ENCODE results near the gene MRPL23.

Gene MRPL23

DNA sequence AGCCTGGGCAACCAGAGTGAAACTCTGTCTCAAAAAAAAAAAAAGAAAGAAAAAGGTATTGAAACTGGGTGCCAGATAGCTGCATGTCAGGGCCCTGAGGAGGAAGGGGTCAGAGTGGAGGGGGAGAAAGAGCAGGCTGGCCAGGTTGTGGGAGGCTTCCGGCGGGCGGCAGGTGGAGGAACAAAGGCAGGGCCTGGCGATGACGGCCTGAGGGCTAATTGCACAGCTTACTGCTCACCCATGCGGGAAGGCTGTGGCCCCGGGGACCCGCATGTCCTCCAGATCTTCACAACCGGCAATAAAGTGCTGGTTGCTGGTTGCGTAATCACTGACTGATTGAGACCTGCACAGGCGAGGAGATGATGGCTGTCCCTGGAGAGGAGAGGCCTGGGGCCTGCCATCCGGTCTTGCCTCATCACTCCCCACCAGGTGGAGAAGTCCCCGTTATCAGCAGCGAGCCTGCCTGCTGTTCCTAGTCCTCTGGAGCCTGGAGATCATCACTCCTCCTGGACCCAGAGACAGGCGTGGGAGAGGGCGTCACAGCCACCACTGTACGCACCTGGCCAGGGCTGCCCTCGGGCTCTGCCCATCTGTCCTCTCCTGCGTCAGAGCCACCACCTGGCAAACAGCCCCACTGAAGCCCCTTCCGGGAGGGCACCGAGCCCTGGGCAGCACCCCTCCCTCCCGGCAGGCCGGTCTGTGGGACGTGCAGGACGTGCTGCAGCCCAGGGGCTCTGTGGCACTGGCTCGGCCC is 31.8 kb downstream of the MRPL23 start:
- TF ChIP-seq SIN3A (IDR thresholded peaks at IDR 0.05; ENCODE audit: borderline replicate concordance, insufficient read depth, low read length) (no peak), POLR2AphosphoS5 (IDR thresholded peaks at IDR 0.05; ENCODE audit: low read depth, low read length) (no peak), FOXP2 (optimal IDR thresholded peaks at IDR 0.05; ENCODE audit: borderline replicate concordance, extremely low read depth, extremely low read length, insufficient read depth) (no peak), TAF1 (IDR thresholded peaks at IDR 0.05; ENCODE audit: borderline replicate concordance, insufficient read depth, low read length) (no peak)
- TF ChIP-seq, protein P1, sequence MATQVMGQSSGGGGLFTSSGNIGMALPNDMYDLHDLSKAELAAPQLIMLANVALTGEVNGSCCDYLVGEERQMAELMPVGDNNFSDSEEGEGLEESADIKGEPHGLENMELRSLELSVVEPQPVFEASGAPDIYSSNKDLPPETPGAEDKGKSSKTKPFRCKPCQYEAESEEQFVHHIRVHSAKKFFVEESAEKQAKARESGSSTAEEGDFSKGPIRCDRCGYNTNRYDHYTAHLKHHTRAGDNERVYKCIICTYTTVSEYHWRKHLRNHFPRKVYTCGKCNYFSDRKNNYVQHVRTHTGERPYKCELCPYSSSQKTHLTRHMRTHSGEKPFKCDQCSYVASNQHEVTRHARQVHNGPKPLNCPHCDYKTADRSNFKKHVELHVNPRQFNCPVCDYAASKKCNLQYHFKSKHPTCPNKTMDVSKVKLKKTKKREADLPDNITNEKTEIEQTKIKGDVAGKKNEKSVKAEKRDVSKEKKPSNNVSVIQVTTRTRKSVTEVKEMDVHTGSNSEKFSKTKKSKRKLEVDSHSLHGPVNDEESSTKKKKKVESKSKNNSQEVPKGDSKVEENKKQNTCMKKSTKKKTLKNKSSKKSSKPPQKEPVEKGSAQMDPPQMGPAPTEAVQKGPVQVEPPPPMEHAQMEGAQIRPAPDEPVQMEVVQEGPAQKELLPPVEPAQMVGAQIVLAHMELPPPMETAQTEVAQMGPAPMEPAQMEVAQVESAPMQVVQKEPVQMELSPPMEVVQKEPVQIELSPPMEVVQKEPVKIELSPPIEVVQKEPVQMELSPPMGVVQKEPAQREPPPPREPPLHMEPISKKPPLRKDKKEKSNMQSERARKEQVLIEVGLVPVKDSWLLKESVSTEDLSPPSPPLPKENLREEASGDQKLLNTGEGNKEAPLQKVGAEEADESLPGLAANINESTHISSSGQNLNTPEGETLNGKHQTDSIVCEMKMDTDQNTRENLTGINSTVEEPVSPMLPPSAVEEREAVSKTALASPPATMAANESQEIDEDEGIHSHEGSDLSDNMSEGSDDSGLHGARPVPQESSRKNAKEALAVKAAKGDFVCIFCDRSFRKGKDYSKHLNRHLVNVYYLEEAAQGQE (IDR thresholded peaks at IDR 0.05; ENCODE audit: insufficient read depth in 1 of 2, low read depth in 2 of 2, low read length in 2 of 2), result no peak

- TF ChIP-seq POLR2AphosphoS5 (IDR thresholded peaks at IDR 0.05; ENCODE audit: low read depth, low read length) (no peak), SIN3A (IDR thresholded peaks at IDR 0.05; ENCODE audit: borderline replicate concordance, insufficient read depth, low read length) (no peak), FOXP2 (optimal IDR thresholded peaks at IDR 0.05; ENCODE audit: borderline replicate concordance, extremely low read depth, extremely low read length, insufficient read depth) (no peak), TAF1 (IDR thresholded peaks at IDR 0.05; ENCODE audit: borderline replicate concordance, insufficient read depth, low read length) (no peak)
- TF ChIP-seq, protein P1 (IDR thresholded peaks at IDR 0.05; ENCODE audit: insufficient read depth in 1 of 2, low read depth in 2 of 2, low read length in 2 of 2), result no peak
These were observed 32.5 kb downstream of the MRPL23 start for GRCh38 chr11:1979607-1980006.

DNA sequence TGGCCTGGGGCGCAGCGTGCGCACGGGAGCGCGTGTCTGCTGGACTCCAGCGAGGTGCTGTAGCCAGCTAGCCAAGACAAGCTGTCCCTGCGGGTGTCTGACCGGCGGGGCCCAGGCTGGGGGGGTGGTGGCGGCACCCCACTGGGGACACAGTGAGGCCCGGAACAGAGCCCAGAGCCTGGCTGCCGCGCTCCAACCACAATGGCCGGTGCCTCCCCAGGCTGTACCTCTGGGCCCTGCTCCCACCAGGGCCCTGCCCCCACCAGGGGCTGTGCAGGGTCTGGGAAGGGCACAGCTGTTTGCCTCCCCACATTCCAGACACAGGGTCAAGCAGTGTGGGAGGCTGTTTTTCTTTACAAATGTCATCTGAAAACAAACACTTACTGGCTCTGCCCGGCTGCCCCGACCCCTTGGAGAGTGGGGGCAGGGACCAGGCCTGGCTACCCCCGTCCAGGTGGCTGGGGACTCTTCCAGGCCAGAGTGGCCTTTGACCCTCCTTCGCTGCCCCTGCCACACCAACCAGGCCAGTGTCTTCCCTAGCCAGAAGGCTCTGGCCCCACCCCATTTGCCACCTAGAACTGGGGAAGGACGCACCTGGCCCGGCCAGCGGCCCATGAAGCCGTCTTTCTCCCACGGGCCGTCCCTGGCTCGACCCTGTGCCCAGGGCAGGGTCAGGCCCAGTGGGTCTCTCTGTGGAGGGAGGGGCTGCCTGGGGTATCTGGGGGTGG is 35.9 kb downstream of the MRPL23 start:
- no peak for TF ChIP-seq POLR2AphosphoS5 (IDR thresholded peaks at IDR 0.05; ENCODE audit: low read depth, low read length)
- no peak for TF ChIP-seq FOXP2 (optimal IDR thresholded peaks at IDR 0.05; ENCODE audit: borderline replicate concordance, extremely low read depth, extremely low read length, insufficient read depth)
- TF ChIP-seq, protein P1 (IDR thresholded peaks at IDR 0.05; ENCODE audit: insufficient read depth in 1 of 2, low read depth in 2 of 2, low read length in 2 of 2), result no peak
- TF ChIP-seq TAF1 (IDR thresholded peaks at IDR 0.05; ENCODE audit: borderline replicate concordance, insufficient read depth, low read length), result no peak
- TF ChIP-seq SIN3A (IDR thresholded peaks at IDR 0.05; ENCODE audit: borderline replicate concordance, insufficient read depth, low read length), result no peak

DNA sequence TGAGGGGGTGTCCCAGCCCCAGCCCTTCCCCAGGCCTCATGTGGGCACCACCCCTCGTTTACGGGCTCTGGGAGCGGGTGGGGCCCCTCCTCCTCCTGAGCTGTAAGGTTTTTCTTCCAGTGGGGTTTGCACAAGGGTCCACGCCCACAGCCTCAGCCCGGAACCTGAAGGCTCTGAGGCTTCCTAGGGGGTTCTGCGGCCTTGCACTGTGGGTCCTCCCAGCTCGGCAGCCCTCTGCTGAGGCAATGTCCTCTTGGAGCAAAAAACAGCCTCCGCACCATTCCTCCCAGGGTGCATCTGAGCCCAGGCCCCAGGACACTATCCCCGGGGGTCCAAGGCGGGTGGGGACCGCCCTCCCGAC is 36.4 kb downstream of the MRPL23 start:
- TF ChIP-seq TAF1 (IDR thresholded peaks at IDR 0.05; ENCODE audit: borderline replicate concordance, insufficient read depth, low read length) (no peak), POLR2AphosphoS5 (IDR thresholded peaks at IDR 0.05; ENCODE audit: low read depth, low read length) (no peak), FOXP2 (optimal IDR thresholded peaks at IDR 0.05; ENCODE audit: borderline replicate concordance, extremely low read depth, extremely low read length, insufficient read depth) (no peak), SIN3A (IDR thresholded peaks at IDR 0.05; ENCODE audit: borderline replicate concordance, insufficient read depth, low read length) (no peak)
- TF ChIP-seq, protein P1 (IDR thresholded peaks at IDR 0.05; ENCODE audit: insufficient read depth in 1 of 2, low read depth in 2 of 2, low read length in 2 of 2), result no peak
